ENCODE measurements around the gene EPHB3.

EPHB3 gene

GRCh38 chr3:184630861-184631471 lies 69.4 kb downstream of the EPHB3 start:
- DNase-seq: no peak

- DNase-seq: no peak
Observed at GRCh38 chr3:184631472-184631861, 69.9 kb downstream of the EPHB3 start.
